H9 (cell line): ENCODE data around the gene LRP5. TPM values are rescaled to one million over a fixed set of nuclear protein-coding genes. Genes with fewer than 3 reads are reported as not detected.

Experiments used
- DNase-seq: peaks from one replicate; pipeline ENCODE4 v3.0.0-alpha.2; 2017
- H2AFZ ChIP-seq: one replicate; pipeline ENCODE4 v1.6.1; 2013; ENCODE audit warnings: mild to moderate bottlenecking, low read length, control low read depth, moderate library complexity
- H2AK5ac ChIP-seq: 2 replicates; pipeline ENCODE4 v1.6.1; 2013; ENCODE audit warnings: low read length, control low read depth, mixed read lengths; ENCODE audit not compliant: insufficient read length
- H2BK120ac ChIP-seq: one replicate; pipeline ENCODE4 v1.6.1; 2013; ENCODE audit warnings: low read depth, mild to moderate bottlenecking, low read length, control low read depth, inconsistent platforms; ENCODE audit not compliant: poor library complexity, severe bottlenecking
- H2BK12ac ChIP-seq: 2 replicates; pipeline ENCODE4 v1.6.1; 2013; ENCODE audit warnings: low read length, control low read depth, mixed read lengths, low read depth; ENCODE audit not compliant: insufficient read length
- H2BK15ac ChIP-seq: 2 replicates; pipeline ENCODE4 v1.6.1; 2013; ENCODE audit warnings: low read depth, low read length, control low read depth
- H2BK20ac ChIP-seq: one replicate; pipeline ENCODE4 v1.6.1; 2013; ENCODE audit warnings: low read depth, mild to moderate bottlenecking, low read length, control low read depth, inconsistent platforms; ENCODE audit not compliant: poor library complexity, severe bottlenecking
- H2BK5ac ChIP-seq: 2 replicates; pipeline ENCODE4 v1.6.1; 2013; ENCODE audit warnings: low read length, control low read depth, mixed read lengths; ENCODE audit not compliant: insufficient read length
- H3K14ac ChIP-seq: 2 replicates; pipeline ENCODE4 v1.6.1; 2013; ENCODE audit warnings: low read length, control low read depth; ENCODE audit not compliant: insufficient read depth
- H3K18ac ChIP-seq: 2 replicates; pipeline ENCODE4 v1.6.1; 2013; ENCODE audit warnings: low read depth, mild to moderate bottlenecking, mixed read lengths, low read length, control low read depth; ENCODE audit not compliant: insufficient read length
- H3K23ac ChIP-seq: 2 replicates; pipeline ENCODE4 v1.6.1; 2013; ENCODE audit warnings: low read length, control low read depth, mixed read lengths, low read depth; ENCODE audit not compliant: insufficient read length
- H3K23me2 ChIP-seq: 2 replicates; pipeline ENCODE4 v1.6.1; 2013; ENCODE audit warnings: low read depth, mild to moderate bottlenecking, mixed read lengths, low read length, control low read depth; ENCODE audit not compliant: insufficient read length, poor library complexity, severe bottlenecking
- H3K27ac ChIP-seq: 2 replicates; pipeline ENCODE4 v1.5.1; 2013; ENCODE audit warnings: low read length, control low read depth, mixed read lengths, low read depth; ENCODE audit not compliant: insufficient read length
- H3K27me3 ChIP-seq: 2 replicates; pipeline ENCODE4 v1.6.1; 2013; ENCODE audit warnings: low read length, control low read depth, inconsistent platforms; ENCODE audit not compliant: insufficient read depth
- H3K4ac ChIP-seq: 2 replicates; pipeline ENCODE4 v1.6.1; 2013; ENCODE audit warnings: low read depth, mild to moderate bottlenecking, control low read depth, inconsistent platforms, low read length, moderate library complexity
- H3K4me1 ChIP-seq: 2 replicates; pipeline ENCODE4 v1.6.1; 2013; ENCODE audit warnings: low read length, control low read depth, inconsistent platforms; ENCODE audit not compliant: insufficient read depth
- H3K4me2 ChIP-seq: 2 replicates; pipeline ENCODE4 v1.6.1; 2013; ENCODE audit warnings: low read length, control low read depth, mixed read lengths; ENCODE audit not compliant: insufficient read length, insufficient read depth
- H3K56ac ChIP-seq: 2 replicates; pipeline ENCODE4 v1.6.1; 2013; ENCODE audit warnings: low read depth, mild to moderate bottlenecking, mixed read lengths, low read length, control low read depth; ENCODE audit not compliant: insufficient read length
- H3K79me1 ChIP-seq: 2 replicates; pipeline ENCODE4 v1.6.1; 2013; ENCODE audit warnings: low read depth, mild to moderate bottlenecking, moderate library complexity, low read length, control low read depth, inconsistent platforms; ENCODE audit not compliant: insufficient read depth, poor library complexity, severe bottlenecking
- H3K79me2 ChIP-seq: 2 replicates; pipeline ENCODE4 v1.6.1; 2013; ENCODE audit warnings: low read length, control low read depth, inconsistent platforms; ENCODE audit not compliant: insufficient read depth
- H3K9ac ChIP-seq: 2 replicates; pipeline ENCODE4 v1.6.1; 2013; ENCODE audit warnings: low read length, control low read depth, mixed read lengths; ENCODE audit not compliant: insufficient read length; ENCODE audit errors: extremely low read depth
- H3K9me3 ChIP-seq: one replicate; pipeline ENCODE4 v1.6.1; 2013; ENCODE audit warnings: low read depth, low read length, inconsistent platforms; ENCODE audit not compliant: control insufficient read depth
- H3T11ph ChIP-seq: one replicate; pipeline ENCODE4 v1.6.1; 2013; ENCODE audit warnings: mild to moderate bottlenecking, low read length, control low read depth, inconsistent platforms
- H4K20me1 ChIP-seq: one replicate; pipeline ENCODE4 v1.6.1; 2013; ENCODE audit not compliant: control insufficient read depth, insufficient read length, insufficient read depth
- H4K5ac ChIP-seq: 2 replicates; pipeline ENCODE4 v1.6.1; 2013; ENCODE audit warnings: low read depth, mild to moderate bottlenecking, mixed read lengths, low read length, control low read depth; ENCODE audit not compliant: insufficient read length
- H4K8ac ChIP-seq: replicated peaks from 2 replicates; pipeline ENCODE4 v1.6.1; 2013; ENCODE audit warnings: low read length, control low read depth, mixed read lengths, low read depth; ENCODE audit not compliant: insufficient read length
- H4K91ac ChIP-seq: 2 replicates; pipeline ENCODE4 v1.6.1; 2013; ENCODE audit warnings: low read depth, mild to moderate bottlenecking, moderate library complexity, mixed read lengths, low read length, control low read depth; ENCODE audit not compliant: insufficient read length
- H3K27ac Mint-ChIP-seq, 3 experiments: 2 replicates in 2 of 3; 3 replicates in 1 of 3; pipeline ENCODE4 v1.8.0; 2020 to 2021; ENCODE audit warnings: mixed read lengths in 3 of 3, mild to moderate bottlenecking in 1 of 3, moderate library complexity in 1 of 3
- H3K27me3 Mint-ChIP-seq: 2 replicates; pipeline ENCODE4 v1.8.0; 2021; ENCODE audit warnings: low read depth, mild to moderate bottlenecking, moderate library complexity, mixed read lengths
- H3K36me3 Mint-ChIP-seq, 3 experiments: 2 replicates in 2 of 3; 3 replicates in 1 of 3; pipeline ENCODE4 v1.8.0; 2020 to 2021; ENCODE audit warnings: low read depth in 3 of 3, mixed read lengths in 3 of 3; ENCODE audit not compliant: insufficient read depth in 1 of 3
- H3K4me1 Mint-ChIP-seq, 2 experiments: 2 replicates each; pipeline ENCODE4 v1.8.0; 2020; ENCODE audit warnings: mixed read lengths in 2 of 2
- H3K4me3 Mint-ChIP-seq, 2 experiments: 2 replicates in 1 of 2; 3 replicates in 1 of 2; pipeline ENCODE4 v1.8.0; 2020 to 2021; ENCODE audit warnings: mild to moderate bottlenecking in 2 of 2, mixed read lengths in 2 of 2, moderate library complexity in 1 of 2
- H3K9me3 Mint-ChIP-seq, 2 experiments: 2 replicates in 1 of 2; 3 replicates in 1 of 2; pipeline ENCODE4 v1.8.0; 2020; ENCODE audit warnings: mild to moderate bottlenecking in 2 of 2, mixed read lengths in 2 of 2, moderate library complexity in 1 of 2
- CTCF ChIP-seq: fragments of 200-600 bp; sonication (generic); conservative IDR thresholded peaks from 3 replicates; pipeline ENCODE4 v1.8.0; 2021; ENCODE audit warnings: antibody characterized with exemption, mild to moderate bottlenecking
- WGBS: extraction: QIAGEN DNeasy Blood & Tissue Kit; methylation state at CpG from one replicate; pipeline ENCODE4 v1.1.7; 2013; ENCODE audit warnings: missing lambda C conversion rate, low lambda C conversion rate, mixed read lengths; ENCODE audit not compliant: insufficient read length; ENCODE audit errors: extremely low coverage; 5-methylcytosine and 5-hydroxymethylcytosine counted together
- total RNA-seq: library from RNA; stranded (reverse); gene quantifications from 2 replicates; pipeline ENCODE4 v1.2.1, GENCODE V29; 2021

Gene LRP5
- total RNA-seq, 1 experiment from 2014 or later = 38.4 TPM

- Mint-ChIP-seq H3K27ac (no peak overlapping the region; a peak in 1 of 7 replicates), H3K9me3 (peaks cover 0 to 5% of the 10 kb centered on the region in 2 experiments; a peak in 1 of 5 replicates)
- no CpG with 5 or more reads among the region's 9 CpGs for WGBS
Observed at GRCh38 chr11:68322052-68322430, 9.7 kb downstream of the LRP5 start.

More at GRCh38 chr11:68322052-68322430, 9.7 kb downstream of the LRP5 start:
- Mint-ChIP-seq H3K27me3 (no peaks in the 10 kb centered on the region), H3K36me3 (peaks cover 7 to 12% (median 7%) of the 10 kb centered on the region in 3 experiments; a peak in 5 of 7 replicates), H3K4me3 (no peak overlapping the region), H3K4me1 (peaks cover 35 to 39% of the 10 kb centered on the region in 2 experiments)
- no peak overlapping the region for H3K27ac ChIP-seq
- no peak overlapping the region for H4K8ac ChIP-seq
- no peaks in the 10 kb centered on the region for H3K9me3 ChIP-seq
- H2BK120ac ChIP-seq = no peak overlapping the region
- H4K20me1 ChIP-seq = no peaks in the 10 kb centered on the region
- H3K23ac ChIP-seq = no peak overlapping the region
- H3K9ac ChIP-seq = no peak overlapping the region
- H3K4me2 ChIP-seq = no peak overlapping the region
- no peak overlapping the region for H3K14ac ChIP-seq
- no peak overlapping the region for H2AK5ac ChIP-seq
- H3T11ph ChIP-seq = no peak overlapping the region
- H3K4ac ChIP-seq = no peak overlapping the region
- H2BK12ac ChIP-seq = no peak overlapping the region
- no peak overlapping the region for H3K18ac ChIP-seq
- no peak overlapping the region for H2BK5ac ChIP-seq
- H3K27me3 ChIP-seq = no peaks in the 10 kb centered on the region
- H3K79me1 ChIP-seq = no peaks in the 10 kb centered on the region
- no peak for DNase-seq
- TF ChIP-seq CTCF = no peak
- H3K56ac ChIP-seq = no peak overlapping the region
- peaks cover 10% of the 10 kb centered on the region; the same call in 1 of the 2 replicates for H3K79me2 ChIP-seq
- H2BK15ac ChIP-seq = no peak overlapping the region
- H4K91ac ChIP-seq = no peak overlapping the region
- H3K23me2 ChIP-seq = no peaks in the 10 kb centered on the region
- peaks cover 5% of the 10 kb centered on the region; the same call in 1 of the 2 replicates for H3K4me1 ChIP-seq
- H2AFZ ChIP-seq = no peak overlapping the region
- H4K5ac ChIP-seq = no peak overlapping the region
- H2BK20ac ChIP-seq = no peak overlapping the region
